Vagina (tissue), 2 donors: ENCODE data around the gene PPP2R2D. TPM values are rescaled to one million over a fixed set of nuclear protein-coding genes. Genes with fewer than 3 reads are reported as not detected.
"Not testable (repeated sequence)": the region's sequence is repeated elsewhere in the genome, so short reads cannot be mapped to it uniquely, and the experiment has no call there.

Experiments
- DNase-seq, 2 donors: peaks; one replicate each; pipeline ENCODE4 v3.0.0-alpha.2; 2017; ENCODE audit errors: extremely low spot score in 2 of 2
- H3K27ac ChIP-seq: fragments of 200-600 bp; sonication (generic); one replicate; pipeline ENCODE4 v1.5.1; 2019
- H3K27me3 ChIP-seq: fragments of 200-600 bp; sonication (generic); one replicate; pipeline ENCODE4 v1.5.1; 2019
- H3K36me3 ChIP-seq, 2 donors: fragments of 200-600 bp; sonication (generic); one replicate each; pipeline ENCODE4 v1.5.1; 2017 to 2019
- H3K4me1 ChIP-seq: fragments of 200-600 bp; sonication (generic); one replicate; pipeline ENCODE4 v1.5.1; 2019
- H3K4me3 ChIP-seq, 2 donors: fragments of 200-600 bp; sonication (generic); 1 replicate in 1 of 2; 2 replicates in 1 of 2; pipeline ENCODE4 v1.5.1; 2016 to 2019
- H3K9me3 ChIP-seq: fragments of 200-600 bp; sonication (generic); one replicate; pipeline ENCODE4 v1.5.1; 2019
- POLR2A ChIP-seq, 2 donors: fragments of 450-650 bp; IDR thresholded peaks; one replicate each; pipeline ENCODE4 v1.6.1; 2017; ENCODE audit warnings: antibody characterized with exemption in 2 of 2, mild to moderate bottlenecking in 2 of 2, moderate library complexity in 2 of 2
- POLR2AphosphoS5 ChIP-seq, 2 donors: sonication (generic); formaldehyde crosslinking; IDR thresholded peaks; one replicate each; pipeline ENCODE4 v1.9.0; 2017; ENCODE audit warnings: antibody characterized with exemption in 2 of 2, mild to moderate bottlenecking in 2 of 2, low read depth in 1 of 2; ENCODE audit not compliant: insufficient read depth in 1 of 2
- intact Hi-C: fragments of 100-400 bp; cut with DNase I; formaldehyde crosslinking; loops from one replicate; pipeline ENCODE4 v1.15.1; 2023
- total RNA-seq: library from RNA; depleted of rRNA; stranded (reverse); fragments of >200 nt; gene quantifications from one replicate; pipeline ENCODE4 v1.2.3, GENCODE V29; 2016
- TF ChIP-seq, protein P1 (sequence below), 3 experiments: fragments of 450-650 bp in 2 of 3; fragments of 200-600 bp in 1 of 3; sonication (generic) in 1 of 3; IDR thresholded peaks; one replicate each; pipeline ENCODE4 v1.5.1; 2017 to 2019; ENCODE audit warnings: antibody characterized with exemption in 3 of 3, mild to moderate bottlenecking in 2 of 3, moderate library complexity in 2 of 3

The PPP2R2D gene
- total RNA-seq, 1 donor from 2014 or later, result 49.4 TPM

DNA sequence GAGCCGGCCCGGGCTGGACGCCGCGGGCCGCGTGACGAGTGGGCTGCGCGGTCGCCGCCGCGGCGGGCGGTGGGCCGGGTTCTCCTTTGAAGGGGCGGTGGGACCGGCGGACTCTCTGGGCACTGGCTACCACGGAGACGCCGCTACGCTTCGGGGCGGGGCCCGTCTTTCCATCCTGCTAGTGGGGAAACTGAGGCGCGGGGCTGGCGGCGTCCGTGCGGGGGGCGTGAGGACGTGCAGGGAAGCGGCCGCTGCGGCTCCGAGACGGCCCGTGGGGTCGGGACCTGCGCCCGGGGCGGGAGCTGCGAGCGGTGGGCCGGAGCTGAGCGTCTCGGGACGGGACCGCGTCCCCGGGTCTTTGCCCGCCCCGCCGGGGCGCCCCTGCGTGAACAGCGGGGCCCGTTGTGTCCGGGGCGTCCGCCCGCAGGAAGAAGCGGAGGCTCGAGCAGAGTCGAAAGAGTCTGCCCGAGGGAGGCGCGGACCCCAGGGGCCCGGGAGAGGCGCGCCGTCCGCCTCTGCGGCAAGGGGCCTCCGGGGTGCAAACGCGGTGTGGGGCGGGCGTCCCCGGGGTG is 81.5 kb downstream of the PPP2R2D start:
- no peaks in the 10 kb centered on the region for H3K9me3 ChIP-seq
- intact Hi-C loops, result no loop called here
- H3K27me3 ChIP-seq, result no peaks in the 10 kb centered on the region
- peak overlapping the region; percentile 85 for H3K27ac ChIP-seq
- TF ChIP-seq POLR2A (IDR thresholded peaks at IDR 0.05), result peak in 1 of 2 donors; percentile 6
- TF ChIP-seq, protein P1, sequence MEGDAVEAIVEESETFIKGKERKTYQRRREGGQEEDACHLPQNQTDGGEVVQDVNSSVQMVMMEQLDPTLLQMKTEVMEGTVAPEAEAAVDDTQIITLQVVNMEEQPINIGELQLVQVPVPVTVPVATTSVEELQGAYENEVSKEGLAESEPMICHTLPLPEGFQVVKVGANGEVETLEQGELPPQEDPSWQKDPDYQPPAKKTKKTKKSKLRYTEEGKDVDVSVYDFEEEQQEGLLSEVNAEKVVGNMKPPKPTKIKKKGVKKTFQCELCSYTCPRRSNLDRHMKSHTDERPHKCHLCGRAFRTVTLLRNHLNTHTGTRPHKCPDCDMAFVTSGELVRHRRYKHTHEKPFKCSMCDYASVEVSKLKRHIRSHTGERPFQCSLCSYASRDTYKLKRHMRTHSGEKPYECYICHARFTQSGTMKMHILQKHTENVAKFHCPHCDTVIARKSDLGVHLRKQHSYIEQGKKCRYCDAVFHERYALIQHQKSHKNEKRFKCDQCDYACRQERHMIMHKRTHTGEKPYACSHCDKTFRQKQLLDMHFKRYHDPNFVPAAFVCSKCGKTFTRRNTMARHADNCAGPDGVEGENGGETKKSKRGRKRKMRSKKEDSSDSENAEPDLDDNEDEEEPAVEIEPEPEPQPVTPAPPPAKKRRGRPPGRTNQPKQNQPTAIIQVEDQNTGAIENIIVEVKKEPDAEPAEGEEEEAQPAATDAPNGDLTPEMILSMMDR (IDR thresholded peaks at IDR 0.05), result no peak
- H3K4me3 ChIP-seq, result peak overlapping the region; percentile 87 to 97
- no peaks in the 10 kb centered on the region for H3K36me3 ChIP-seq
- H3K4me1 ChIP-seq, result peaks cover 50% of the 10 kb centered on the region
- no peak for DNase-seq

DNA sequence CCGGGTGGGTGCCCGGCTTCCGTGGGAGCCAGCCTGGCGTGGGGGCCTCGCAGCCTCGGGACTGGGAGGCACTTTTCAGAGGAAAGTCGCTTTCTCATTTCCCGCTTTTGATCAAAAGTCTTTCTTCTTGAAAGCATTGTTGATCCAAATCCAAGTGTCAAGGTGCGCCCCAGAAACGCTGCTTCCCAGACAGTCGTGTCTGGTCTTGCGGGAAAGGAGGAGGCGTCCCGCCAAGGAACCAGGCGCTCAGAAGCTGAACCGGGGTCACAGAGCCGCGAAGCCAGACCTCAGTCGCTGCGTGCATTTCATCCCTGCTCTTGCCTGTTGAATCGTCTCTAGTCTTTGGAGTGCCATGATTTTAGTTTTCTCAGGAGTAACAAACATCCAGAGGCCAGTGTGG is 82.0 kb downstream of the PPP2R2D start:
- intact Hi-C loops, result no loop called here
- no peaks in the 10 kb centered on the region for H3K27me3 ChIP-seq
- no peak for TF ChIP-seq POLR2AphosphoS5 (IDR thresholded peaks at IDR 0.05; ENCODE audit: insufficient read depth in 1 of 2, low read depth in 1 of 2)
- TF ChIP-seq, protein P1 (IDR thresholded peaks at IDR 0.05), result no peak
- TF ChIP-seq POLR2A (IDR thresholded peaks at IDR 0.05), result no peak
- H3K27ac ChIP-seq, result peak overlapping the region; percentile 85
- DNase-seq, result no peak
- H3K4me1 ChIP-seq, result peaks cover 45% of the 10 kb centered on the region
- H3K4me3 ChIP-seq, result peak overlapping the region; percentile 87 to 97
- no peaks in the 10 kb centered on the region for H3K36me3 ChIP-seq
- H3K9me3 ChIP-seq, result no peaks in the 10 kb centered on the region

DNA sequence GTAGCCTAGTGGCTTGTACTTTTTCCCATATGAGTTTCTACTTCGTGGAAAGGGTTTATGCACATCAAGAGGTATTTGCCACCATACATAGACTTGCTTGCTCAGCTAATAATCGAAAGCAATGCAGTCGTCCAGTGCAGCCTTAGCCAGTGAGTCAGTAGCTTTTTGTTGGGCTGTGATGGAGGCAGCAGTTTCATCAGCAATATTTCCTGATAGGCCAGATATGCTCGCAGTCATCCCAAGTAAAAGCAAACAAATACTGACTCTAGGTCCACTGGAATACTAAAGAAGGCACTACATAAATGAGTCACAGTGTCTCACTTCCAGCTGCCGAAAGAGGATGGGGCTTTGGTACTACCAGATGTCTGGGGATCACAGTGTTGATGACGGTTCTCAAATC is 83.0 kb downstream of the PPP2R2D start:
- no peaks in the 10 kb centered on the region for H3K9me3 ChIP-seq
- H3K36me3 ChIP-seq, result no peaks in the 10 kb centered on the region
- intact Hi-C loops, result no loop called here
- TF ChIP-seq POLR2AphosphoS5 (IDR thresholded peaks at IDR 0.05; ENCODE audit: insufficient read depth in 1 of 2, low read depth in 1 of 2) (peak in 1 of 2 donors; percentile 11), POLR2A (IDR thresholded peaks at IDR 0.05) (no peak)
- no peak for DNase-seq
- H3K27me3 ChIP-seq, result no peaks in the 10 kb centered on the region
- H3K27ac ChIP-seq, result no peak overlapping the region
- no peak overlapping the region for H3K4me3 ChIP-seq
- H3K4me1 ChIP-seq, result peaks cover 36% of the 10 kb centered on the region

DNA sequence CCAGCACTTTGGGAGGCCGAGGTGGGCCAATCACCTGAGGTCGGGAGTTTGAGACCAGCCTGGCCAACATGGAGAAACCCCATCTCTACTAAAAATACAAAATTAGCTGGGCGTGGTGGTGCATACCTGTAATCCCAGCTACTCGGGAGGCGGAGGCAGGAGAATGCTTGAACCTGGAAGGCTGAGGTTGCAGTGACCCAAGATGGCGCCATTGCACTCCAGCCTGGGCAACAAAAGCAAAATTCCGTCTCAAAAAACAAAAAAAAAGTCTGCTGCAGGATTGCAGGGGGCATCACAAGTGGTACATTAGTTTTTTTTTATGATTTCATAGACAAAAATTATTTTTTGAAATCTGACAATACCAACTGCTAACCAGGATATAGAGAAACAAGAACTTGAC is 86.0 kb downstream of the PPP2R2D start:
- H3K9me3 ChIP-seq, H3K4me3 ChIP-seq, H3K36me3 ChIP-seq, H3K27ac ChIP-seq, DNase-seq, intact Hi-C loops, H3K27me3 ChIP-seq: not testable (repeated sequence)
- peaks cover 13% of the 10 kb centered on the region for H3K4me1 ChIP-seq

DNA sequence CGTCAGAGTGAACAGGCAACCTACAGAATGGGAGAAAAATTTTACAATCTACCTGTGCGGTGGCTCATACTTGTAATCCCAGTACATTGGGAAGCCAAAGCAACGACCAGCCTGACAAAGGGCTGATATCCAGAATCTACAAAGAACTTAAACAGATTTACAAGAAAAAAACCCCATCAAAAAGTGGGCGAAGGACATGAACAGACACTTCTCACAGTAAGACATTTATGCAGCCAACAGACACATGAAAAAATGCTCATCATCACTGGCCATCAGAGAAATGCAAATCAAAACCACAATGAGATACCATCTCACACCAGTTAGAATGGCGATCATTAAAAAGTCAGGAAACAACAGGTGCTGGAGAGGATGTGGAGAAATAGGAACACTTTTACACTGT is 86.5 kb downstream of the PPP2R2D start:
- intact Hi-C loops, H3K4me3 ChIP-seq, H3K27me3 ChIP-seq, H3K9me3 ChIP-seq, H3K36me3 ChIP-seq, H3K27ac ChIP-seq, DNase-seq: not testable (repeated sequence)
- peaks cover 11% of the 10 kb centered on the region for H3K4me1 ChIP-seq

DNA sequence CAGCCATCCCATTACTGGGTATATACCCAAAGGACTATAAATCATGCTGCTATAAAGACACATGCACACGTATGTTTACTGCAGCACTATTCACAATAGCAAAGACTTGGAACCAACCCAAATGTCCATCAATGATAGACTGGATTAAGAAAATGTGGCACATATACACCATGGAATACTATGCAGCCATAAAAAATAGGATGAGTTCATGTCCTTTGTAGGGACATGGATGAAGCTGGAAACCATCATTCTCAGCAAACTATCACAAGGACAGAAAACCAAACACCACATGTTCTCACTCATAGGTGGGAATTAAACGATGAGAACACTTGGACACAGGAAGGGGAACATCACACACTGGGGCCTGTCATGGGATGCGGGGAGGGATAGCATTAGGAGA is 87.0 kb downstream of the PPP2R2D start:
- H3K4me1 ChIP-seq, H3K27me3 ChIP-seq, H3K9me3 ChIP-seq, H3K4me3 ChIP-seq, intact Hi-C loops, H3K36me3 ChIP-seq, DNase-seq, H3K27ac ChIP-seq: not testable (repeated sequence)

DNA sequence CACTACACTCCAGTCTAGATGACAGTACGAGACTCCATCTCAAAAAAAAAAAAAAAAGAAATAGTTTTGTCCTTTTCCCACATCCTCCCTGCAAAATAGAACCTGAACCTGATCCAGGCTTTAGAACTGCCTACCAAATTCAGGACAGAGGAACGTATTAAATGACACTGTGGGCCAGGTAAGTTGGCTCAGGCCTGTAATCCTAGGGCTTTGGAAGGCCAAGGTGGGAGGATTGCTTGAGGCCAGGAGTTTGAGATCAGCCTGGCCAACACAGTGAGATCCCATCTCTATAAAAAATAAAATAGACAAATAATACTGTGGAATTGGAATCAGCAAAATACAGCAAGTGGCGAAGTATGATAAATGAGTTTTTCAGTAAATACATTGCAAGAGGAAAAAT is 90.9 kb downstream of the PPP2R2D start:
- intact Hi-C loops, result no loop called here
- Histone ChIP-seq H3K27me3 (no peaks in the 10 kb centered on the region), H3K9me3 (no peaks in the 10 kb centered on the region), H3K27ac (no peak overlapping the region), H3K36me3 (no peaks in the 10 kb centered on the region), H3K4me3 (no peak overlapping the region), H3K4me1 (peaks cover 2% of the 10 kb centered on the region)
- TF ChIP-seq, protein P1 (IDR thresholded peaks at IDR 0.05), result no peak
- no peak for TF ChIP-seq POLR2AphosphoS5 (IDR thresholded peaks at IDR 0.05; ENCODE audit: insufficient read depth in 1 of 2, low read depth in 1 of 2)
- no peak for TF ChIP-seq POLR2A (IDR thresholded peaks at IDR 0.05)
- DNase-seq, result no peak
